SK-N-SH treated with all-trans-retinoic acid at 6 μM for 48 hours (cell line): ENCODE measurements around the gene ENDOV.

Experiments
- ATAC-seq: fragments of 200-7000 bp; cut with Tn5 transposase; 3 replicates; pipeline ENCODE4 v1.9.1; 2020; ENCODE audit warnings: mild to moderate bottlenecking, moderate library complexity
- BACH2 ChIP-seq: fragments of 250-450 bp; sonication (Bioruptor Pico); IDR thresholded peaks from 2 replicates; pipeline ENCODE4 v1.9.0; 2021; ENCODE audit warnings: mild to moderate bottlenecking, borderline replicate concordance
- CSDC2 ChIP-seq: fragments of 250-450 bp; sonication (Bioruptor Pico); IDR thresholded peaks from 2 replicates; pipeline ENCODE4 v1.5.0; 2020; ENCODE audit warnings: mild to moderate bottlenecking, moderate library complexity
- CSRNP3 ChIP-seq: fragments of 250-450 bp; sonication (Bioruptor Pico); IDR thresholded peaks from 2 replicates; pipeline ENCODE4 v1.5.1; 2021; ENCODE audit warnings: mild to moderate bottlenecking, moderate library complexity
- GLIS3 ChIP-seq: fragments of 250-450 bp; sonication (Bioruptor Pico); IDR thresholded peaks from 2 replicates; pipeline ENCODE4 v1.5.0; 2020; ENCODE audit warnings: mild to moderate bottlenecking, moderate library complexity
- ISL1 ChIP-seq: fragments of 250-450 bp; sonication (Bioruptor Pico); IDR thresholded peaks from 2 replicates; pipeline ENCODE4 v2.1.2; 2022; ENCODE audit warnings: mild to moderate bottlenecking, moderate library complexity
- OSR1 ChIP-seq: fragments of 250-450 bp; sonication (Bioruptor Pico); IDR thresholded peaks from 2 replicates; pipeline ENCODE4 v1.8.0; 2022; ENCODE audit warnings: moderate library complexity, mild to moderate bottlenecking, inconsistent platforms
- POU6F1 ChIP-seq: fragments of 250-450 bp; sonication (Bioruptor Pico); IDR thresholded peaks from 2 replicates; pipeline ENCODE4 v1.8.0; 2021; ENCODE audit warnings: low read depth, mild to moderate bottlenecking, moderate library complexity, borderline replicate concordance
- PPARA ChIP-seq: fragments of 250-450 bp; sonication (Bioruptor Pico); IDR thresholded peaks from 2 replicates; pipeline ENCODE4 v1.5.0; 2020; ENCODE audit warnings: mild to moderate bottlenecking, borderline replicate concordance
- RARB ChIP-seq: fragments of 250-450 bp; sonication (Bioruptor Pico); IDR thresholded peaks from 2 replicates; pipeline ENCODE4 v1.8.0; 2021; ENCODE audit warnings: mild to moderate bottlenecking, moderate library complexity
- SNAI2 ChIP-seq: fragments of 250-450 bp; sonication (Bioruptor Pico); IDR thresholded peaks from 2 replicates; pipeline ENCODE4 v1.5.0; 2020; ENCODE audit warnings: mild to moderate bottlenecking, moderate library complexity
- TOX ChIP-seq: fragments of 250-450 bp; sonication (Bioruptor Pico); IDR thresholded peaks from 2 replicates; pipeline ENCODE4 v1.8.0; 2021; ENCODE audit warnings: mild to moderate bottlenecking, moderate library complexity, borderline replicate concordance
- TSHZ2 ChIP-seq: fragments of 250-450 bp; sonication (Bioruptor Pico); IDR thresholded peaks from 2 replicates; pipeline ENCODE4 v1.5.0; 2020; ENCODE audit warnings: mild to moderate bottlenecking, moderate library complexity
- ZC3H10 ChIP-seq: fragments of 250-450 bp; sonication (Bioruptor Pico); IDR thresholded peaks from 2 replicates; pipeline ENCODE4 v1.5.1; 2021; ENCODE audit warnings: mild to moderate bottlenecking, moderate library complexity
- ZFP3 ChIP-seq: fragments of 250-450 bp; sonication (Bioruptor Pico); IDR thresholded peaks from 2 replicates; pipeline ENCODE4 v1.5.0; 2020; ENCODE audit warnings: mild to moderate bottlenecking, moderate library complexity
- ZNF565 ChIP-seq: fragments of 450-650 bp; formaldehyde crosslinking; conservative IDR thresholded peaks from 2 replicates; pipeline ENCODE4 v1.5.0; 2020; ENCODE audit warnings: low read depth, mild to moderate bottlenecking, moderate library complexity
- ZNF70 ChIP-seq: fragments of 450-650 bp; formaldehyde crosslinking; IDR thresholded peaks from 2 replicates; pipeline ENCODE4 v1.5.0; 2020; ENCODE audit warnings: mild to moderate bottlenecking, moderate library complexity
- ZNF8 ChIP-seq: fragments of 450-650 bp; formaldehyde crosslinking; IDR thresholded peaks from 2 replicates; pipeline ENCODE4 v1.5.0; 2020; ENCODE audit warnings: mild to moderate bottlenecking, moderate library complexity
- TF ChIP-seq, protein P1 (sequence below): fragments of 250-450 bp; sonication (Bioruptor Pico); IDR thresholded peaks from 2 replicates; pipeline ENCODE4 v1.8.0; 2020; ENCODE audit warnings: mild to moderate bottlenecking, moderate library complexity, borderline replicate concordance
- TF ChIP-seq, protein P2 (sequence below): fragments of 250-450 bp; sonication (Bioruptor Pico); IDR thresholded peaks from 2 replicates; pipeline ENCODE4 v1.5.1; 2020; ENCODE audit warnings: low read depth, mild to moderate bottlenecking, moderate library complexity

ENDOV gene

GRCh38 chr17:80414803-80415625, at the start of gene ENDOV:
Gene ENDOV, plus strand, starts transcription at chr17:80415167. Its CDS starts 28 bp downstream, at chr17:80415195.
- TF ChIP-seq POU6F1 (CRISPR knock-in tag): peak; percentile 92; the same call in 1 of the 2 replicates
- TF ChIP-seq, protein P1, sequence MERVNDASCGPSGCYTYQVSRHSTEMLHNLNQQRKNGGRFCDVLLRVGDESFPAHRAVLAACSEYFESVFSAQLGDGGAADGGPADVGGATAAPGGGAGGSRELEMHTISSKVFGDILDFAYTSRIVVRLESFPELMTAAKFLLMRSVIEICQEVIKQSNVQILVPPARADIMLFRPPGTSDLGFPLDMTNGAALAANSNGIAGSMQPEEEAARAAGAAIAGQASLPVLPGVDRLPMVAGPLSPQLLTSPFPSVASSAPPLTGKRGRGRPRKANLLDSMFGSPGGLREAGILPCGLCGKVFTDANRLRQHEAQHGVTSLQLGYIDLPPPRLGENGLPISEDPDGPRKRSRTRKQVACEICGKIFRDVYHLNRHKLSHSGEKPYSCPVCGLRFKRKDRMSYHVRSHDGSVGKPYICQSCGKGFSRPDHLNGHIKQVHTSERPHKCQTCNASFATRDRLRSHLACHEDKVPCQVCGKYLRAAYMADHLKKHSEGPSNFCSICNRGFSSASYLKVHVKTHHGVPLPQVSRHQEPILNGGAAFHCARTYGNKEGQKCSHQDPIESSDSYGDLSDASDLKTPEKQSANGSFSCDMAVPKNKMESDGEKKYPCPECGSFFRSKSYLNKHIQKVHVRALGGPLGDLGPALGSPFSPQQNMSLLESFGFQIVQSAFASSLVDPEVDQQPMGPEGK (CRISPR knock-in tag): no peak
- TF ChIP-seq TOX (CRISPR knock-in tag): no peak
- no peak for TF ChIP-seq ZC3H10 (CRISPR knock-in tag)
- no peak for TF ChIP-seq ISL1
- peak; percentile 70; the same call in 1 of the 2 replicates for TF ChIP-seq ZFP3 (CRISPR knock-in tag)
- ATAC-seq: peak; percentile 91

DNA sequence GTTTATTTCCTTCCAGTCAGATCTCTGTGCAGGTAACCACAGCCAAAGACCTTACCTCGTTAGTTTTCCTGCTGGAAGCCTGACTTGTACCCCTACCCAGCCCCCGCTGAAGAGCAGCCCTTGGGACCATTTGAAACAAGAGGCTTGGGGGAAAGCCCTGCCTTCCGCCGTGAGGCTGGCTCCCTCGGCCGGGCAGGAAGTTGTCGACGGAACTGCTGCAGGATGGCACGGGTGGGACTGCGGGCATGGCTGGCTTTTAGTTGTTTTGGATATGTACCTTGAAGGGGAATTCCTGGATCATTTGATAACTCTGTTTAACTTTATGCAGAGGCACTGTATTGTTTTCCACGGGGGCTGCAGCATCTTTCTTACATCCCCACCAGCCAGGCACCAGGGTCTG, 49.0 kb upstream of the ENDOV start:
- no peak for TF ChIP-seq PPARA (CRISPR knock-in tag)
- TF ChIP-seq TSHZ2 (CRISPR knock-in tag): no peak
- no peak for TF ChIP-seq CSRNP3 (CRISPR knock-in tag)
- no peak for TF ChIP-seq OSR1 (CRISPR knock-in tag)
- TF ChIP-seq CSDC2 (CRISPR knock-in tag): no peak
- no peak for ATAC-seq

GRCh38 chr17:80367503-80367902, 47.5 kb upstream of the ENDOV start:
- TF ChIP-seq PPARA (CRISPR knock-in tag) (no peak), ZNF565 (CRISPR knock-in tag) (no peak), POU6F1 (CRISPR knock-in tag) (no peak), GLIS3 (no peak)
- TF ChIP-seq, protein P2, sequence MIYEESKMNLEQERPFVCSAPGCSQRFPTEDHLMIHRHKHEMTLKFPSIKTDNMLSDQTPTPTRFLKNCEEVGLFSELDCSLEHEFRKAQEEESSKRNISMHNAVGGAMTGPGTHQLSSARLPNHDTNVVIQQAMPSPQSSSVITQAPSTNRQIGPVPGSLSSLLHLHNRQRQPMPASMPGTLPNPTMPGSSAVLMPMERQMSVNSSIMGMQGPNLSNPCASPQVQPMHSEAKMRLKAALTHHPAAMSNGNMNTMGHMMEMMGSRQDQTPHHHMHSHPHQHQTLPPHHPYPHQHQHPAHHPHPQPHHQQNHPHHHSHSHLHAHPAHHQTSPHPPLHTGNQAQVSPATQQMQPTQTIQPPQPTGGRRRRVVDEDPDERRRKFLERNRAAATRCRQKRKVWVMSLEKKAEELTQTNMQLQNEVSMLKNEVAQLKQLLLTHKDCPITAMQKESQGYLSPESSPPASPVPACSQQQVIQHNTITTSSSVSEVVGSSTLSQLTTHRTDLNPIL (CRISPR knock-in tag): no peak
- TF ChIP-seq, all 23 proteins: peak for 0

DNA sequence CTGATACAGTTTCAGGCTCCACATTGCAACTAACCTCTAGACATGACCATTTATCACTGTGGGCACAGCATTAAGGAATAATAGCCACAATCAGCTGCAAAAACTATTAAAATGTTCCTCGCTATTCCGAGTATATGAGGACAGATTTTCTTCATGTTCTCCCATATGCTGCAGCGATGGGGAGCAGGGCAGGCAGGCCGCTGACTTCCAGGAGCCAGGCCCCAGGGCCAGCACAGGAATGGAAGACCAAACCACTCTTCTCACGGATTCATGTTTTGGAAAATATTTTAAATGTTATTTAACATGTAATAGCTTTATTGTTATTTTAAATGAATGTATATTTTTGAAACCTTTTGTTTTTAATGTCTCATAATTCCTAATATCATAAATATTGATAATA, 43.8 kb upstream of the ENDOV start:
- TF ChIP-seq ISL1 (no peak), BACH2 (CRISPR knock-in tag) (no peak), TOX (CRISPR knock-in tag) (no peak), CSDC2 (CRISPR knock-in tag) (no peak), ZNF8 (CRISPR knock-in tag) (no peak), PPARA (CRISPR knock-in tag) (no peak), RARB (CRISPR knock-in tag) (no peak), GLIS3 (no peak), ZNF70 (no peak), SNAI2 (CRISPR knock-in tag) (no peak)
- ATAC-seq: no peak

More at GRCh38 chr17:80367503-80367902, 47.5 kb upstream of the ENDOV start:
- no peak for ATAC-seq
